ENCODE results near the gene TPK1. TPM values are rescaled to one million over a fixed set of nuclear protein-coding genes. Genes with fewer than 3 reads are reported as not detected.

The TPK1 gene
- total and polyA plus RNA-seq, 2 of the 8 experiments (the other 6 are each of a cell fraction or from before 2014, with no cell fraction given) = 1.9 to 2.7 TPM

GRCh38 chr7:144710791-144711190 is 125.1 kb downstream of the TPK1 start (continued):
- TF ChIP-seq RXRA (IDR thresholded peaks at IDR 0.05; ENCODE audit: insufficient read depth, low read depth, low read length) = no peak
- no peak for TF ChIP-seq ASH2L (IDR thresholded peaks at IDR 0.05; ENCODE audit: low read length)
- TF ChIP-seq CHD1 (IDR thresholded peaks at IDR 0.05; ENCODE audit: low read depth, low read length) = no peak
- no peak for TF ChIP-seq POLR2AphosphoS5 (IDR thresholded peaks at IDR 0.05; ENCODE audit: low read depth, low read length)
- TF ChIP-seq JUND (IDR thresholded peaks at IDR 0.05; ENCODE audit: low read length) = no peak
- TF ChIP-seq SP2 (IDR thresholded peaks at IDR 0.05; ENCODE audit: low read length) = no peak

Measured in H1 (cell line).